GM18508 (cell line): ENCODE measurements around the gene CSF2.

Source experiments
- ATAC-seq: cut with Tn5 transposase; IDR thresholded peaks from one replicate; pipeline ENCODE4 v1.9.1; 2021; ENCODE audit warnings: moderate number of reproducible peaks; ENCODE audit not compliant: insufficient read depth, unreplicated experiment

Gene CSF2

DNA sequence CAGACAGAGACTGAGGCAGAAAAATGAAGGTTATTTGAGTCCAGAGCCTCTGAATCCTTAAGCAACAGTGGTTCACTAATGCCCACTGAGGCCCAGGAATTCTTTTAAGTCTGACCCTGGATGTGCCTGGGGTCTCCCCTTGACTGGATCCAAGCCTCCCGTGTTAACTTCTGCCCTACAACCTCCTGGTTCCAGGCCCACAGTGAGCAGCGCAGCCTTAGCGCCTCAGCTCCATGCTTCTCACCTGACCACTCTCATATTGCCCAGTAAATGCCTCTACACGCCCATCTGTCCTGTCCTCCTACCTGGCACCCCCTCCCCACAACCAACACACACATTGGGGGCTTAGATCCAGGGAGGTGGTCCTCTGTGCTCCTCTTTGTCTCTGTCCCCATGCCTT lies 6.7 kb upstream of the CSF2 start:
- no peak for ATAC-seq

GRCh38 chr5:132067451-132067850 lies 6.1 kb upstream of the CSF2 start:
- no peak for ATAC-seq

GRCh38 chr5:132067941-132068808 lies 5.4 kb upstream of the CSF2 start:
- ATAC-seq = no peak

GRCh38 chr5:132069561-132069960 lies 4.0 kb upstream of the CSF2 start:
- ATAC-seq = no peak

DNA sequence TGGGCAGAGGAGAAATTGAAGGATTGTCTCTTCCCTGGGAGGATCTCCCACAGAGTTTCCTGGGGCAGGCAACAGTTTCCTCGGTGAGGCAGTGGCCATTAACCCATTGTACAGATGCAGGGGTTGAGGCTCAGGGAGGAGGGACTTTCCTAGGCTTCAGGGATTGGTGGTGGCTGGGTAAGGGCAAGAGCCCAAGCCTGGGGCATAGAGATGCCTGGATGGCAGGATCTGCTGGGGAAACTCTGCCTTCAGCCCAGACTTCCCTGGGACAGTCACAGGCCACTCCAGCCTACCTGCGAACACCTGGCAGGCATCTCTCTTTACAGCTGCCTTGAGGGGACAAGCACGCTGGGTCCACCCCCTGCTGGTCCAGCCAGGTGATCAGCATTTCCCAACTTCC lies 3.6 kb upstream of the CSF2 start:
- ATAC-seq = no peak

DNA sequence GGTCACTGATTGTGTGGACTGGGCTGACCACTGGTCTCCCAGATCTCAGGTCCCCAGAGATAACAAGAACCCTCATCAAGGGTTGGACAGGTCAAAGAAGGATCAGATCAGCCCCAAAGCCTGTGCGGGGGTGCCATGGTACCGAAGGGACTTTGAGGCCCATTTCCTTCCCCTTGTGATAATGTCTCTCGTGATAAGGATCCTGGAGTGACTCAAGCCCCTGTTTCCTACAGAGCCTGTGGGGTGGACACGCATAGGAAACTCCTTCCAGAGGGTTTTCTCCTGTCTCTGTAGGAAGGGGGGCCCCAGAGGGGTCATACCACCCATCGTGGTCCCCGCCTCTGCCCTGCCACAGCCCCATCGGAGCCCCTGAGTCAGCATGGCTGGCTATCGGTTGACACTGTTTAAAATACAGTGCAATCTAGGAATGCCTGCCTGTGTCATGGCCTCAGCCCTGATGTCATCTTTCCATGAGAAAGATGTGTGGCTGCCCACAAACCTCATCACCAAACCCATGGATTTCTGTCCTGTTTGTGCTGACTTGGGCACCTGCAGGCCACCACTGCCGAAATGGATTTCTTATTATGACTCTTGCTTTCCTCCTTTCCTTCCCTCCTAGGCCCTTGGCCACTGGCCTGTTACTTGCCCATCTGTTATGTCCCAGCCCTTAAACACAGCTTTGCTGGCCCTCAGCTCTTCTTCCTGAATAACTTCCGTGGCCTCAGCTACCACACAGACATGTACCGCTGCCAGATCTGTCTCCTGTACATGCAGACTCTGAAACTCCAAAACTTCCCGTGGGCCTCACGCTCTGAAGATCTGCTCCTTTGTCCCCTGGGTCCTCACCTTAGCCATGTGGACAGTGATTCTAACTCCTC lies 2.9 kb upstream of the CSF2 start:
- no peak for ATAC-seq

- ATAC-seq = no peak
These were observed 2.3 kb upstream of the CSF2 start for GRCh38 chr5:132071338-132071707.

DNA sequence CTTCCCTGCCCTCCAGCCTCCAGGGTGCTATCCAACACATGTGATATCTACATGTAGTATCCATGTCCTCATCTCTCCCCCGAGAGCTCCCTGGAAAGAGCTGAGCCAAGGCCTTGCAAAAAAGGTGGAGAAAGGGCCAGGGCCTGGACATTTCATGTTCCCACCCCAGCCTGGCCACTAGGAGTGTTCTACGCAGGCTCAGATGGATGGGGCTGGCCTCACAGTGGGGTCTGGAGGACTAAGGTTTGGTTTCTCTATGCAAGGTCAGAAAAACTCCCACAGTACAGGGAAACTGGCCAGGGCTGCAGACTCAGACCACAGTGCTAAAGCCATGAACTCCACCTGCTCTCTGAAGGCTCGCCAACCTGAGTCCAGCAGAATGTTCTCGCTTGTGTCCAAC lies 1.5 kb upstream of the CSF2 start:
- ATAC-seq = no peak

DNA sequence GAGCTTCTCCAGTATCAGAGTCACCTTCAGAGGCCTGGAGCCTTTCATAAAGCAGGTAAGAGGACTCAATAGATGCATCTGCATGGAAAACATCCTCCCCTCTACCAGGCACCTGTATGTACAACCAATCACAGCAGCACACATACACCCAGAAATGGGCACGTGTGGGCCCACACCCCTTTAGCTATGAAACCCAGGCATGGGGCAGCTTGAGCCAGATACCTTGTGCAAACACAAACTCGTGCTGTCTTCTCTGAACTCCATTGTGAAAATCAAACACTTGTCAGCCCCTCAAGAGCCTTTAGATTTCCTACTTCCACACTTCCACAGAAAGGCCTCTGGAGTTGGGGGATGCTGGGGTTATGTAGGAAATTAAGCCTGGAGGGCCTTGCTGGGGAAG lies 1.1 kb upstream of the CSF2 start:
- ATAC-seq = no peak

- no peak for ATAC-seq
These were observed 642 bp downstream of the CSF2 start for GRCh38 chr5:132074091-132074771.

- ATAC-seq = no peak
These were observed 1.5 kb downstream of the CSF2 start for GRCh38 chr5:132074772-132075718.

DNA sequence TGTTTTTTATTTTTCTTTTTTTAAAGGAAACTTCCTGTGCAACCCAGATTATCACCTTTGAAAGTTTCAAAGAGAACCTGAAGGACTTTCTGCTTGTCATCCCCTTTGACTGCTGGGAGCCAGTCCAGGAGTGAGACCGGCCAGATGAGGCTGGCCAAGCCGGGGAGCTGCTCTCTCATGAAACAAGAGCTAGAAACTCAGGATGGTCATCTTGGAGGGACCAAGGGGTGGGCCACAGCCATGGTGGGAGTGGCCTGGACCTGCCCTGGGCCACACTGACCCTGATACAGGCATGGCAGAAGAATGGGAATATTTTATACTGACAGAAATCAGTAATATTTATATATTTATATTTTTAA lies 2.1 kb downstream of the CSF2 start:
- ATAC-seq = no peak

GRCh38 chr5:132076202-132076830 lies 2.7 kb downstream of the CSF2 start:
- no peak for ATAC-seq

GRCh38 chr5:132076983-132077382 lies 3.4 kb downstream of the CSF2 start:
- ATAC-seq = no peak

DNA sequence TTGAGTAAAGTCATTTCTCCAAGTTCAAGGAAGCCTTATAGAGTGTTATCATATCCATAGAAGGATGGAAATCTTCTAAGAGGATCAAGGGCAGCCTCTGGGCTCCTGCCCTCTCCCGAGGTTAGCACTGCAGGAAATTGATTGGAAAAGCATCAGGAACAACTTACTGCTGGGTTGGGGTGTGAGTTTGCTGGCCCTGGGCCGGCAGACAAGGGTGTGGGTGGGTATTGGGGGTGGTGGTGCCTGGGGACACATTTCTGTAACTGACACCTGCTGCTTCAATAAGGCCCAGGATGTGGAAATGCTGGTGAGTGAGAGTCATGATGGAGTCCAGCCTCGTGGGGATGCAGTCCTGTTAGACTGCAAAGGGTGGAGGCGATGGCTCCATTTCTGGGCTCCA lies 5.5 kb downstream of the CSF2 start:
- no peak for ATAC-seq

- ATAC-seq = no peak
These were observed 6.0 kb downstream of the CSF2 start for GRCh38 chr5:132079619-132080018.

DNA sequence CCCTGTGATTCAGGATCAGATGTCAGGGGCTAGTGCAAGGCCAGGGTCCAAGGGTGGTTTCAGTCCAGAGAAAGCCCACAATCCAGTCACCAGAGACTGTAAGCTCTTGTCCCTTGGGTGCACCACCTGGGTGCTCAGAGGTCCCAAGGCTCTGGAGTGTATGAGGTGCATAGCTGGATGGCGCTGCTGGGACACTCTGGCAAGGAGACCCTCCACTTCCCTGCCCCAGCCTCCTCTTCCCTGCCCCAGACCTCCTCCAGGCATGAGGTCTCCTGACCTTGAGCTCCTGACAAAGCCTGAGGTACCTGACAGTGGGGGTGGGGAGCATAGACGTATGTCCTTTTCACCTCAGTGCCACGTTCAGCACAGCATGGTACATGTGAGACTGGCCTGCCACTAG lies 7.0 kb downstream of the CSF2 start:
- ATAC-seq = no peak

DNA sequence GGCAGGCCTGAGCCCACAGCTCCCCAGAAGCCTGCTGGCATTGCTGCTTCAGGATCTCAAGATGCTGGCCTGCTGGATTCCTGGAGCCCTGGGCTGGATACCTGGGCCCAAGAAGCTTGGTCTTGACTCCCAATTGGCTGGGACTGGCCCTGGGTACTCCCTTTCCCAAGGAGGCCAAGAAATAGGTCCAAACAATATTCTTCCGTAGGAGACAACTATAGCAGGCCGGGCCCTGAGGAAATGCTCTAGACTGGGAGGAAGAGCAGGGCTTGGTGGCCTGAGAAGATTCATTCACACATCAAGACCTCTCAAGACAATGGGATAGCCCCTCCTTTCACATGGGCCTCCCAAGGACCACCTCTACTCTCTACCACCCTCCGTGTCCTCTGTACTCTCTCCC lies 7.9 kb downstream of the CSF2 start:
- ATAC-seq = no peak

- no peak for ATAC-seq
These were observed 8.9 kb downstream of the CSF2 start for GRCh38 chr5:132082329-132083023.
